Stimulated activated CD4-positive, alpha-beta T cell treated with anti-CD3 and anti-CD28 coated beads, Interleukin-2, amount 100 ng/mL, for 24 hours (primary cell): ENCODE results near the gene PPP1R37.

Experiments
- DNase-seq, 2 donors: peaks; one replicate each; pipeline ENCODE4 v3.0.0-alpha.2; 2020

Gene PPP1R37

DNA sequence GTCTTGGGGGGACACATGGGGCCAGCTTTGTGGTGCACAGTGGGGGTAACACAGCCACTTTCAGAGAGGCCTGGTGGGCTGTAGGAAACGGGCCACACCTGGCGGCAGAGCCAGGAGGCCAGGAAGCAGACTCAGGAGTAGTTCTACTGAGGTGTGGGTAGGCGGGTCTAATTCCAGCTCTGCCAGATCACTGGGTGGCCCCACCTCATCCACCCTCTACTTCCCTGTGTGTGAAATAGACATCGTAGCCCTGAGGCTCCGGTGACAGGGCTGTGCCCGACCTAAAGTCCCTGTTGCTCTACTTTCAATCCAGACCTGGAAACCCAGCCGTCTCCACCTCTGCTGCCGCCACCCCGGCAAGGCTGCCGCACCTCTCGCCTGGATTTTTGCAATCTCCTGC lies 63.8 kb downstream of the PPP1R37 start:
- DNase-seq, result no peak

DNA sequence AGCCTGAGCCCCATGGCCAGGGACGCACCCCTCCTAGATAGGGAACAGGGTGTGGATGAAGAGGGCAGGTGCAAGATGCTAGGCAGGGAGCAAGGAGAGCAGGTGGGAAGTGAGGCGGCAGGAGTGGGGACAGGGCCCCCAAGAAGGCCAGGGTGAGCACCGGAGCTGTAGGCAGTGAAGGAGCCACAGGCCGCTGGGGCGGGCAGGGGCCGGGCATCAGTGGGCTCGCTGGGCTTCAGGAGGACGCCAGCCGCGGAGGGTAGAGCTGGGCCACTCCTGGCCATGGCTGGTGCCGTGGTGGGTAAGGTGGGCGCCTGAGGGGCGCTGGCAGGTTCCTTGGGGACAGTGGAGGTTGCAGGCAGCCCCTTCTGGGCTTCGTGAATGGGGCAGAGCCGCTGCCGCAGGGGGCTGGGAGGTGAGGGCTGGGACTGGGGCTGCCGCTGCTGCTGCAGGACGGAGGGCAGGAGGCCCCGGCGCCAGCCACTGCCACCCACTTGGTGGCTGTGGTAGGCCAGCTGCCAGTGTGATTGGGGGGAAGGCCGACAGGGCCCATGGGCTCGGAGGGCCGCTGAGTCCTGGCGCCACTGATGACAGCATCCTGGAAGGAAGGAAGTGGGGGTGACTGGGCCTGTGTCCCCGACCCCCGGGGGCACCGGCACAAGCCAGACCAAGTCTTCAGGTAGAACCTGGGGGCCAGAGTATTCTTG lies 65.7 kb downstream of the PPP1R37 start:
- DNase-seq, result no peak

GRCh38 chr19:45159210-45159970 lies 66.4 kb downstream of the PPP1R37 start:
- no peak for DNase-seq

DNA sequence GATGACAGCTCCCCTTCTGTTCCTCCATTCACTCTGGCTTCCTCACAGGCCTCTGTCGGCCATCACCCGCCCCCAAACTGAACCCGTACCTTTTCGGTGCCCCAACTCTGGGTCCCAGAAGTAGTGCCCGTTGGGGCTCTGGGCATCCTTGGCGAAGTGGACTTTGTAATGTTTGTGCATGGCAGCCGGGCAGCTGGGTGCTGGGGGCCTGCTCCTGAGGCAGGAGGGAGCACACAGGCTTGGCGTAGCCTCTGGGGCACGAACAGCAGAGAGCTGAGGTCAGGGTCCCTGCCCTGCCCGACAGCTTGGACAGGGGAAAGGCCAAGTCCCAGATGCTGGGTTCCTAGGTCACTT lies 67.0 kb downstream of the PPP1R37 start:
- no peak for DNase-seq

GRCh38 chr19:45160870-45161737 lies 68.1 kb downstream of the PPP1R37 start, which contains the start of gene NKPD1:
Gene NKPD1 (minus strand): TSS chr19:45160982. CDS start chr19:45160150, 832 bp downstream.
- no peak for DNase-seq

DNA sequence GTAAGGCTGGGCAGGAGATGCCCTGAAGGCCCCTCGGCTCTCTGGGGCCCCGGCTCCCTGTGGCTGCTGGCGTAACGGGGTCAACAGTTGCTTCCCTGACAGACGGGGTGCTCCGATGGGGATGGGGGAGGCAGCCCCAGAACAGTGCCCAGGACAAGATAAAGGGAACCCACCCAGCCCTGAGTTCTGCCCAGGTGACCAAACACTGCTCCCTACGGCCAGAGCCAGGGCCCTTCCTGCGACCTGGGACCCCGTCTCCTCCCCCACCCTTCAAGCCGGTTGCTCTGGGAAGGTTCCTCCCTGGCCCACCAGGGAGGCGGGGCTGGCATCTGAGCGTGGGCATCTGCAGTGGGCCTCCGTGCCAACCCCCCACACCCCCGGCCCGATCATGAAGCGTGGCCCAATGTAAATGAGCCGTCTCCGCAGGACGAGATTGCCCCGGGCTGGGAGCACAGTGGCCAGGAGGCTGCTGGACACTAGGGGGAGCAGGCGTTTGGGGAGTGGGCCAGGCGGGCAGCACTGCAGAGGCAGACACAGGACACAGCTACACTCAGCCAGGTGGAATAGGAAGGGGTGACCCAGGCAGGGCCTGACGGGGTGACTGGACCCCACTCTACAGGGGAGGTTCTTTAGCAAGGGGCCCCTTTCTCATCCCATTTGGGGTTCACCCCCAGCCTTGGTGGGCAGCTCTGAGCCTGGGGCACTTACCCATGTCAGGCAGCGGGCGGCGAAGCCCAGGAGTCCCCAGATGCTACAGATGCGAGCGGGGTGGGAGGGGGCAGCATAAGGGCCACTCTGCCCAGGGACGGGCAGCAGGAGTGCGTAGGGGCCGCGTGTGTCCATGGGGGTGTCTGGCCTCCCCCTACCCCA lies 69.0 kb downstream of the PPP1R37 start:
- no peak for DNase-seq

DNA sequence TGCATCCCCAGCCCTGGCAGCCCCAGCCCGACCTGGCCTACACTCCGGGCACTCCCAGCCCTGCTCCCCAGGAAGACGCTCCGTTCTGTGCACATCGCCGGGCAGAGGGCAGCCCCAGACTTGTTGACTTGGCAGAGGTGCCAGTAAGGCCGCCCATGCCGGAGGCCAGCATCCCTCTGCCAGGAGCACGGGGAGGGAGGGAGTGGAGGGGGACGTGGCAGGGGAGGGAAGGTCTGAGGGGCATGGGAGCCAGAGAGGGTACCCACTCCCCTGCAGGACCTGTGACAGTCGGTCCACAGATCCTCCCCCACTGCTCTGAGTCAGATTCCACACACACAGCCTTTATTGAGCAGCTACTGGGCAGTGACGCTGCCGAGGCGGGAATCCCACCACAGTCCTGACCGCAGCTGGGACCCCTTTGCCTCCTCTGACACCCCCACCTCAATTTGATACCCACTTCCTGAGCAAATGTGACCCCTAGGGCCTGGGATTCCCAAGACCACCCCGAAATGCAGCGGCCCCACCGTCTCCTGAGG lies 69.7 kb downstream of the PPP1R37 start:
- no peak for DNase-seq

DNA sequence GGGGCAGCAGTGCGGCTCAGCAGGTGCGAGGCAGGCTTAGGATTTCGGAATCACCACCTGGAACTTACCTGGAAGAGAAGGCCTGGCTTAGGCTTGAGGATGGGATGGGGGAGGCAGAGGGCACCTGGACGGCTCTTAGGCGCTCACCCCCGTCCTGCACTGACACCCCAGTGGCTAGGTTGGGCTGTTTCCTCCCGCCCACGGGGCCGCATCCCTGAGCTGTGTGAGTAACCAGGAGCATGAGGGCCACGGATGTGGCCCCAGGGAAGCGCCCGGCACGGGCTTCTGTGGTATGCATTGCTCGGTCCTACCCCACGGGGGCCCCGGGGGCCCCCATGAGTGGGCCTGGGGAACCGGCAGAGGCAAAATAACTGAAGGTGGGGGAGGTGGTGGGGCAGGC lies 70.2 kb downstream of the PPP1R37 start:
- no peak for DNase-seq

DNA sequence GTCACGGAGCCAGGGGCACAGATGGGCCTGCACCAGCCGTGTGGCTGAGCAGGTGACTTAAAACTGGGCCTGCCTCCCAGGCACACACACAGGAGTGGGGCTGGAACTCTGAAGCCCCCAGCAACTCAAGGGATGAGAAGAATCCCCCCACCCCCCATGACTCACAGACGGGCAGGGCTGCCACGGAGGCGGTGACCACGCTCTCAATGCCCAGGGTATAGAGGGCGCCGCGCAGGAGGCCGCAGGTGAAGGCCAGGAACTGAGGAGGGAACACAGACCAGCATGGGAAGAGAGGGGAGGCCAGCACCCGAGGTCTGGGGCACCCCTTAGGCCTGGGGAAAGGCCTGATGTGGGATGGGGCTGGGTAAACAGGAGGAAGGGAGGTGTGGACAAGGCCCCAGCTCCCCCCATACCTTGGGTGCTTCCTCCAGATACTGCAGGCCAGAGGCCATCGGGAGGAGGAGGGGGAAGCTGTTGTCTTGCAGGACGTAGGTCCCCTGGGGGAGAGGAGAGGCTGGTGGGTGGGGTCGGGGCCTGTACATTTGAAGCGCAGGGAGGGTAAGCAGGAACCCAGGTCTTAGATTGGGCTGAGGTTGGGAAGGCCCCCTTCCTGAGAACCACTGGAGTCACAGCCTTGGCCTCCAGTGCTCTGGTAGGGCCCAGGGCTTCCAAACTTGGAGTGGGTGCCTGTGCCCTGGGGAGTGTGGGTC lies 70.9 kb downstream of the PPP1R37 start:
- no peak for DNase-seq

DNA sequence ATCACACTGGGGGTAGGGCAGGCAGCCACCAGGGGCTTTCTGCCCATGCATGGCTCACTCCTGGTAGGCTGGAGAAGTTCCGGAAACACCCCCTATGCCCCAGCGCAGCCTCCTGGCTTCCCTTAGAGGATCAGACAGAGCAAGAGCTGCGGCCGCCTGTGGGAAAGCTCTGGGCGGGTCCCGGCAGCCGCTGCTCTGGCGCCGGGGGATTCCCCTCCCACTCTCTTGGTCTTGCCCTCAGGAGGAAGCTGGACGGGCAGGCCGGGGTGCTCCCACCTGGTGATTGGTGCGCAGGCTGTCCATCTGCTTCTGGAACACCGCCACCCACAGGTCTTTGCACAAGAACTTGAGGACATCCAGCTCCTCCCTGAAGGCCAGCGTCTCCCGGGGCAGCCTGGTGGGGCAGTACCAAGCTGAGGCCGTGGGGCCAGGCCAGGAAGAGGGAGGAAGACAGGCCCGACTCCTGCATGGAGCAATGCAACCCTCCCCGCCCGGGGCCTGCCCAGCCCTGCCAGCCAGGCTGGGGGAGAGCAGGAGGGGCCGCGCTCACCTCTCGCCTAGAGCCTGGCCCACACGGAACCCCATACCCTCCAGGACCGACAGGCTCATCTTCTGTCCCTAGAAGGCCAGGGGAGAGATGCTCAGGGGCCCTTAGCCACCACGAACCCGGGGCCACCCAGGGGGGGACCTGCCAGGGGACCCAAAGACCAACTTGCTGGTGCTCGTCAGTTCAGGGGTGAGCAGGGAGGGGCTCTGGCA lies 71.8 kb downstream of the PPP1R37 start:
- DNase-seq, result peak; percentile 66 to 74

- no peak for DNase-seq
Observed at GRCh38 chr19:45166723-45167252, 73.8 kb downstream of the PPP1R37 start.

- no peak for DNase-seq
Observed at GRCh38 chr19:45168767-45169351, 75.9 kb downstream of the PPP1R37 start.

DNA sequence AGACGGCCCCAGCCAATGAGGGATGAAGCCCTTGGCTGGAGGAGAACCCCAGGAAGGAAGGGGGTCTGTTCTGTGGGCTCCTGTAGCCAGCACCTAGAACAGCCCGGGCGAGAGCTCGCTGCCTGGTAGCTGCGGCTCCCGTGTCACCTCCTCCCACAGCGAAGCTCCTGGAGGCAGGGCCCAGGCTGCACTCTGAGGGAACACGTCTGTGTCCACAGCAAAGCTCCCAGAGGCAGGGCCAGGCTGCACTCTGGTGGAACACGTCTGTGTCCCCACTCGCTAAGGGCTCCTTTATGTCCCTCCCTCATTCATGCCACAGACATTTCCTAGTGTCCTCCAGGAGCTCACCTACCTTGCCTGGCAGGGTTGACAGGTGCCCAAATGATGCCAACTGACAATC lies 76.6 kb downstream of the PPP1R37 start:
- no peak for DNase-seq

DNA sequence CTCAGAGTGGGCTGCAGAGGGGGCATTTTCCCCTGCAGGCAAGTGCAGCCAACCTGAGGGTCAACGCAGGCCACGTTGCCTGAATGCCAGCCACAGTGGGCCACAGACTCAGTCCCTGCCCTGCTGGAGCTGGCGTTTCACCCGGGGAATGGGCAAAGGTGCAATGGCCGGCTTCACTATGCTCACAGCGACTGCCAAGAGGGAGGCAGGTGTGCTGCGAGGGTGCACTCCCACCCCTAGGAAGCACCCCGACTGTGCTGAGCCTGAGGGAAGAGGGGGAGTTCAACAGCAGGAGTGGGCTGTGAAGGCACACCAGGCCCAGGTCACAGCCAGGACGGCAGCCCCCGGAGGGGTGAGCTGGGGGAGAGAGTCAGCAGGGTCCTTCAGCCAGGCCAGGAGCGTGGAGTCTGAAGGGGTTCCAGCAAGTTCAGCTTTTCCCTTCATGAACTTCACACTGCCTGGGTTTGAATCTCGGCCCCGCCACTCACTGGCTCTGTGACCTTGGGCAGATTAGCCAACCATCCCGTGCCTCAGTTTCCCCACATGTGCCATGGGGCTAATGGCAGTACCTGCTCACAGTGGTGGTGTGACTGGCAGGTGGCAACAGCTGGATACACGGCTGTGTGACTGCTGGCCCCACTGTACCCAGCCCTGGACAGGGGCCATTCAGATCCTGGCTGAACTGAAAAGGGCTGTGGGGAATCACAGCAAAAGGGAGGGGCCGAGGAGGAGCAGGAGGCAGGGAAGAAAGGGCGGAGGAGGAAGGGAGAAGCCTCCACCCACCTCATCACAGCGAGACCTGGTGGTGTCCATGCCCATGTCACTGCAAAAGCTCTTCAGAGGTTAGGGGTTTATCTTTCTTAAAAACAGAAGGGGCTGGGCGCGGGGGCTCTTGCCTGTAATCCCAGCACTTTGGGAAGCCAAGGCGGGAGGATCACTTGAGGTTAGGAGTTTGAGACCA lies 77.4 kb downstream of the PPP1R37 start:
- DNase-seq, result no peak

DNA sequence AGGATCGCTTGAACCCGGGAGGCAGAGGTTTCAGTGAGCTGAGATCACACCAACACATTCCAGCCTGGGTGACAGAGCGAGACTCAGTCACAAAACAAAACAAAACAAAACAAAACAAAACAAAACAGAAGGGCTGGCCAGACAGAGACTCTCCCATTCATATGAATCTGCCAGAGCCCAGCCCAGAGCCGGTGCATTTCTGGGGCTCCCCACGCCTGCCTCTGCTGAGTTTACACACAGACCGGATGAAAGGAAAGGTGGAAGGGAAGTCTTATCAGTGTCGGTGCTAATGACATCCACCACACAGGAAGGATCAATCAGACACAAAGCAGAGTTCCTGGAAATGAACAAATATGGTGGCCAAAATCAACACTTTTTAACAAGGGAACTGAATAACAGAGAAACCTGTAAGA lies 78.2 kb downstream of the PPP1R37 start:
- DNase-seq, result peak; percentile 35 to 40

DNA sequence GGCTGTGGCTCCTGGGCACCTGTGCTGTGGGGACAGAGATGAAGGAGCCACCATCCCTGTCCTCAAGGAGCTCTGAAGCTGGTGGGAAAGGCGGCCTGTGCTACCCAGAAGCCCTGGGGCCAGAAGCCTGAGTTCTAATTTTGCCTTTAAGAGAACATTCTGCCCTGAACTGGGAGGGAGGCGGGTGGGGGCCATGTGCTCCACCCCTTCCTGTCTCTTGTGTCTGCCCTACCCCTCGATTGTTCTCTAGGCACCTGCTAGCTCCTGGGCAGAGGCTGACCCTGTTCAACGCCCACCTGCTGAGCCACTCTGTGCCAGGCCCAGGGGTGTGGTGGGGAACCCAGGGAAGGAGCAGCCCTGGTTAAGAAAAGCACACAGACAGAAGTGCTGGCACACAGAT lies 79.2 kb downstream of the PPP1R37 start:
- peak in 1 of 2 donors; percentile 32 for DNase-seq

GRCh38 chr19:45172611-45173208 lies 79.7 kb downstream of the PPP1R37 start:
- no peak for DNase-seq

DNA sequence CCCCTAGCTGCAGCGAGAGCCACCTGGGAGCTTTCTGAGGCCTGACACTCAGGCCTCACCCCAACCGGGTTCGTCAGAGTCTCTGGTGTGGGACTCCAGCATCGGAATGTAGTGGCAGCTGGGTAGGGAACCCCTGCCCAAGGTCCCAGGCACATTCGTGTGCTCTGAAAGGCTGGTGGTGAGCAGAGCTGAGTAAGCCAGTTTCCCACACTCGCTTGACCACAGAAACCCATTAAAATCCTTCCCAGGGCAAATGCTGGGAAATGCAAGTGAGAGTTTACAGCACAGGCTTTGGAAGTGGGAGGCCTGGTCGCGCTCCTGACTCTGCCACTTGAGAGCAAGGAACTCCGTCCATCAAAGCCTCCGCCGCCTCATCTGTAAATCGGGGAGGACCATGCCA lies 80.8 kb downstream of the PPP1R37 start:
- DNase-seq, result no peak
